AG20443 (cell line): ENCODE measurements around the gene IPO7.
A peak's percentile ranks its signal among the peaks of the same experiment; 100 is the strongest.
"Not testable (repeated sequence)": the region's sequence is repeated elsewhere in the genome, so short reads cannot be mapped to it uniquely, and the experiment has no call there.

Experiments used
- DNase-seq: peaks from one replicate; pipeline ENCODE4 v3.0.0; 2012; ENCODE audit warnings: low spot score, mixed read lengths

IPO7 gene

GRCh38 chr11:9399466-9399865 is 15.0 kb downstream of the IPO7 start:
- peak; percentile 28 for DNase-seq

- DNase-seq, result not testable (repeated sequence)
Observed at GRCh38 chr11:9401884-9402283, 17.4 kb downstream of the IPO7 start.

GRCh38 chr11:9428706-9429105 is 44.3 kb downstream of the IPO7 start:
- DNase-seq, result no peak

- no peak for DNase-seq
Observed at GRCh38 chr11:9438611-9439010, 54.2 kb downstream of the IPO7 start.

- no peak for DNase-seq
Observed at GRCh38 chr11:9446230-9446629, 61.8 kb downstream of the IPO7 start.

- DNase-seq, result no peak
Observed at GRCh38 chr11:9448576-9449352, 64.3 kb downstream of the IPO7 start.

GRCh38 chr11:9452023-9452422 is 67.6 kb downstream of the IPO7 start:
- DNase-seq, result not testable (repeated sequence)

- no peak for DNase-seq
Observed at GRCh38 chr11:9455722-9456121, 71.3 kb downstream of the IPO7 start.

- peak; percentile 13 for DNase-seq
Observed at GRCh38 chr11:9459667-9460321, 75.3 kb downstream of the IPO7 start.

GRCh38 chr11:9460322-9461062 is 76.0 kb downstream of the IPO7 start, which contains the start of gene ZNF143:
ZNF143 (plus strand) TSS chr11:9461012; CDS start chr11:9471309, 10,297 bp downstream.
- peak; percentile 96 for DNase-seq

- peak; percentile 92 for DNase-seq
Observed at GRCh38 chr11:9461063-9461759, 76.8 kb downstream of the IPO7 start.

- DNase-seq, result no peak
Observed at GRCh38 chr11:9461760-9462134, 77.3 kb downstream of the IPO7 start.

GRCh38 chr11:9462172-9462799 is 77.8 kb downstream of the IPO7 start:
- no peak for DNase-seq

- no peak for DNase-seq
Observed at GRCh38 chr11:9462806-9463537, 78.5 kb downstream of the IPO7 start.

- no peak for DNase-seq
Observed at GRCh38 chr11:9470765-9471164, 86.3 kb downstream of the IPO7 start.

GRCh38 chr11:9473408-9473807 is 89.0 kb downstream of the IPO7 start:
- no peak for DNase-seq

- DNase-seq, result no peak
Observed at GRCh38 chr11:9479899-9480298, 95.4 kb downstream of the IPO7 start.

GRCh38 chr11:9489080-9489765 is 104.8 kb downstream of the IPO7 start:
- DNase-seq, result peak; percentile 72

- no peak for DNase-seq
Observed at GRCh38 chr11:9490376-9490775, 105.9 kb downstream of the IPO7 start.

GRCh38 chr11:9493492-9493891 is 109.0 kb downstream of the IPO7 start:
- peak; percentile 19 for DNase-seq
